ENCODE results near the gene SRBD1. TPM values are rescaled to one million over a fixed set of nuclear protein-coding genes. Genes with fewer than 3 reads are reported as not detected.
A peak's percentile ranks its signal among the peaks of the same experiment; 100 is the strongest.

The SRBD1 gene
- total RNA-seq, 3 donors from 2014 or later (not counting 1 experiment from before 2014, with no cell fraction given), result 34.5 to 40.0 (median 38.8) TPM

- no peak overlapping the region for H3K27ac ChIP-seq (ENCODE audit: low read length)
- no peaks in the 10 kb centered on the region for H3K9me3 Mint-ChIP-seq
Observed at GRCh38 chr2:45554742-45555140, 56.3 kb downstream of the SRBD1 start.

DNA sequence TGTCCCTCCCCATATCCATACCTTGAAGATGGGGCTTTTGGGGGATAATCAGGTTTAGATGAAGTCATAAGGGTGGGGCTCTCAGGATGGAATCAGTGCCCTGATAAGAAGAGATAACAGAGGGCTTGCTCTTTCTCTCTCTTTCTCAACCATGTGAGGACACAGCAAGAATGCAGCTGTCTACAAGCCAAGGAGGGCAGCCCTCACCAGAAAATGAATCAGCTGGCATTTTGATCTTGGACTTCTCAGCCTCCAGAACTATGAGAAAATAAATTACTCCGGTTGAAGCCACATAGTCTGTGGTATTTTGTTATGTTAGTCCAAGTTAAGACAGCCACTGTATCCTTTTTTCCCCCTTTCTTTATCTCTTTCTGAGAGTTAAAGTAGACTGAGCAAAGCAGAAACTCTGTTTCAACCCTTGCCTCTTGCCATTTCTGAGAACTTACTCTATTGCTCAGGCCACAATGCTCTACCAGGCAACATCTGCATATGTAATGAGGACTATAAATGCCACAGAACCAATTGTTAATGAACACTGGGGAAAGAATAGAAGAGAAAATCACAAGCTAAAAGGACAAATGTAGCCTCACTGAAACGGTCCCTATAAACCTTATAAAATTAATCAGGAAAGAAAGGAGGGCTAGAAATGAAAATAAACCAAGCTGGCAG lies 56.9 kb downstream of the SRBD1 start:
- no peaks in the 10 kb centered on the region for H3K9me3 Mint-ChIP-seq
- H3K27me3 Mint-ChIP-seq (ENCODE audit: low read depth in 2 of 2), result no peaks in the 10 kb centered on the region
- intact Hi-C loops (cut with micrococcal nuclease), result no loop called here
- no peaks in the 10 kb centered on the region for H3K4me1 ChIP-seq (ENCODE audit: control insufficient read depth, insufficient read depth, low read length)
- no peak for DNase-seq
- H3K4me3 Mint-ChIP-seq, result no peak overlapping the region
- peak overlapping the region; percentile 13 to 46 for H3K27ac Mint-ChIP-seq
- H3K9me3 ChIP-seq (ENCODE audit: control insufficient read depth, insufficient read depth, low read length), result no peaks in the 10 kb centered on the region
- H3K36me3 Mint-ChIP-seq, result peaks cover 12% of the 10 kb centered on the region
- H3K27ac ChIP-seq (ENCODE audit: low read length), result no peak overlapping the region
- H3K4me3 ChIP-seq (ENCODE audit: low read length), result no peak overlapping the region
- no peak for ATAC-seq
- WGBS (ENCODE audit: insufficient coverage), result 80% methylated on average over 1 of the region's 2 CpGs
- H3K36me3 ChIP-seq (ENCODE audit: control insufficient read depth, insufficient read depth, low read length), result peaks cover 19% of the 10 kb centered on the region
- TF ChIP-seq, protein P1, sequence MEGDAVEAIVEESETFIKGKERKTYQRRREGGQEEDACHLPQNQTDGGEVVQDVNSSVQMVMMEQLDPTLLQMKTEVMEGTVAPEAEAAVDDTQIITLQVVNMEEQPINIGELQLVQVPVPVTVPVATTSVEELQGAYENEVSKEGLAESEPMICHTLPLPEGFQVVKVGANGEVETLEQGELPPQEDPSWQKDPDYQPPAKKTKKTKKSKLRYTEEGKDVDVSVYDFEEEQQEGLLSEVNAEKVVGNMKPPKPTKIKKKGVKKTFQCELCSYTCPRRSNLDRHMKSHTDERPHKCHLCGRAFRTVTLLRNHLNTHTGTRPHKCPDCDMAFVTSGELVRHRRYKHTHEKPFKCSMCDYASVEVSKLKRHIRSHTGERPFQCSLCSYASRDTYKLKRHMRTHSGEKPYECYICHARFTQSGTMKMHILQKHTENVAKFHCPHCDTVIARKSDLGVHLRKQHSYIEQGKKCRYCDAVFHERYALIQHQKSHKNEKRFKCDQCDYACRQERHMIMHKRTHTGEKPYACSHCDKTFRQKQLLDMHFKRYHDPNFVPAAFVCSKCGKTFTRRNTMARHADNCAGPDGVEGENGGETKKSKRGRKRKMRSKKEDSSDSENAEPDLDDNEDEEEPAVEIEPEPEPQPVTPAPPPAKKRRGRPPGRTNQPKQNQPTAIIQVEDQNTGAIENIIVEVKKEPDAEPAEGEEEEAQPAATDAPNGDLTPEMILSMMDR (IDR thresholded peaks at IDR 0.05), result no peak
- H3K4me1 Mint-ChIP-seq, result peaks cover 19 to 20% of the 10 kb centered on the region in 2 donors
- H3K27me3 ChIP-seq (ENCODE audit: control insufficient read depth, insufficient read depth, low read length), result no peaks in the 10 kb centered on the region

More at GRCh38 chr2:45554742-45555140, 56.3 kb downstream of the SRBD1 start:
- 91% methylated on average over 1 of the region's 1 CpG for WGBS (ENCODE audit: insufficient coverage)
- ATAC-seq (no peak), DNase-seq (no peak)
- Histone ChIP-seq H3K4me1 (ENCODE audit: control insufficient read depth, insufficient read depth, low read length) (no peaks in the 10 kb centered on the region), H3K36me3 (ENCODE audit: control insufficient read depth, insufficient read depth, low read length) (peaks cover 19% of the 10 kb centered on the region), H3K27me3 (ENCODE audit: control insufficient read depth, insufficient read depth, low read length) (no peaks in the 10 kb centered on the region), H3K9me3 (ENCODE audit: control insufficient read depth, insufficient read depth, low read length) (no peaks in the 10 kb centered on the region), H3K4me3 (ENCODE audit: low read length) (no peak overlapping the region)
- intact Hi-C loops (cut with micrococcal nuclease), result no loop called here
- Mint-ChIP-seq H3K4me1 (peaks cover 19 to 23% of the 10 kb centered on the region in 2 donors), H3K27me3 (ENCODE audit: low read depth in 2 of 2) (no peaks in the 10 kb centered on the region), H3K27ac (peak overlapping the region; percentile 13 to 46), H3K4me3 (no peak overlapping the region), H3K36me3 (peaks cover 12% of the 10 kb centered on the region)
- TF ChIP-seq, protein P1 (IDR thresholded peaks at IDR 0.05), result no peak

DNA sequence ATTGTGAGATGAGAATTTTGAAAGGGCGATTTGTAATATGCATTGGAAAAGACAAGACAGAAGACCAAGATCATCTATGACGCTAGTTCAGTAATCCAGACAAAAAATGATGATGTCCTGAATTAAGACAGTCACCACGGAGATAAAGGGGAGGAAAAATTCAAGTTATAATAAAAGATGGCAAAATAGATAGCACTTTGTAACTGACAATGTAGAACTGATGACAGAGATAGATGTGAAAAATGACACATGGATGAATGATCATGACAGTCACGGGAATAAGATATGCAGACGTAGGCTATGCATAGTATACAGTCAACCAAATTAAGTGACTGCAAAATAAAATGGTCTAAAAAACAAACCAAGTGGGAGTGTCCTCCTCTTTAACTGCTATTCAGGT lies 59.2 kb downstream of the SRBD1 start:
- ATAC-seq, result no peak

More for the DNA sequence above, 59.2 kb downstream of the SRBD1 start:
- DNase-seq, result no peak
- TF ChIP-seq, protein P1 (IDR thresholded peaks at IDR 0.05), result no peak
- Histone ChIP-seq H3K9me3 (ENCODE audit: control insufficient read depth, insufficient read depth, low read length) (no peaks in the 10 kb centered on the region), H3K27ac (ENCODE audit: low read length) (no peak overlapping the region), H3K36me3 (ENCODE audit: control insufficient read depth, insufficient read depth, low read length) (peaks cover 27% of the 10 kb centered on the region), H3K4me1 (ENCODE audit: control insufficient read depth, insufficient read depth, low read length) (no peaks in the 10 kb centered on the region), H3K4me3 (ENCODE audit: low read length) (no peak overlapping the region), H3K27me3 (ENCODE audit: control insufficient read depth, insufficient read depth, low read length) (no peaks in the 10 kb centered on the region)
- Mint-ChIP-seq H3K4me1 (peaks cover 6 to 19% of the 10 kb centered on the region in 2 donors), H3K36me3 (peaks cover 19% of the 10 kb centered on the region), H3K9me3 (no peaks in the 10 kb centered on the region), H3K27me3 (ENCODE audit: low read depth in 2 of 2) (no peaks in the 10 kb centered on the region), H3K4me3 (no peak overlapping the region), H3K27ac (peak overlapping the region in 1 of 2 donors; percentile 17)
- intact Hi-C loops (cut with micrococcal nuclease), result no loop called here
- WGBS (ENCODE audit: insufficient coverage), result 97% methylated on average over 5 of the region's 5 CpGs
